ENCODE measurements around the gene SHISA9. TPM values are rescaled to one million over a fixed set of nuclear protein-coding genes. Genes with fewer than 3 reads are reported as not detected.

SHISA9 gene
- total RNA-seq, 6 donors from 2014 or later = 0.13 to 1.7 (median 0.20) TPM; not detected in 2

DNA sequence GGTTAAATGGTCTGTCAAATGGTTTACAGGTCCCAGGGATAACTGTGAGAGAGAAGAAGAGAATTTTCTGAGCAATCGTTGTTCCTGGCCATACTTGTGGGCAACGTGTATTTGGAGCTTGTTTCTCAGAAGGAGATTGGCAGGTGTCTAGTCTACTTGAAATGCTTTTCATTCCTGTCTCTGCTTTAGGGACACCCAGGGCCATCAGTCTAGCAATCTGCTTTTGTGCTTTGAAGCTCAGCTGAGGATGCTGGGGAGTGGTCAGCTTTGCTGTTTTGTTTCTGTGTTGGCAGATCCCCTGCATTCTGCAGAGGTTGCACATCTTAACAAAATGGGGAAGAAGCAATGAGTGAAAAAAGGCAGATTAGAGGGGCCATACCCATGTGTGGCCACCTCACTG, 193.7 kb downstream of the SHISA9 start:
- 78 to 85% methylated on average over 2 of the region's 2 CpGs for WGBS, 2 donors
- no peaks in the 10 kb centered on the region for H3K36me3 ChIP-seq
- no peaks in the 10 kb centered on the region for H3K27me3 ChIP-seq
- no peak overlapping the region for H3K27ac ChIP-seq
- TF ChIP-seq, protein P1, sequence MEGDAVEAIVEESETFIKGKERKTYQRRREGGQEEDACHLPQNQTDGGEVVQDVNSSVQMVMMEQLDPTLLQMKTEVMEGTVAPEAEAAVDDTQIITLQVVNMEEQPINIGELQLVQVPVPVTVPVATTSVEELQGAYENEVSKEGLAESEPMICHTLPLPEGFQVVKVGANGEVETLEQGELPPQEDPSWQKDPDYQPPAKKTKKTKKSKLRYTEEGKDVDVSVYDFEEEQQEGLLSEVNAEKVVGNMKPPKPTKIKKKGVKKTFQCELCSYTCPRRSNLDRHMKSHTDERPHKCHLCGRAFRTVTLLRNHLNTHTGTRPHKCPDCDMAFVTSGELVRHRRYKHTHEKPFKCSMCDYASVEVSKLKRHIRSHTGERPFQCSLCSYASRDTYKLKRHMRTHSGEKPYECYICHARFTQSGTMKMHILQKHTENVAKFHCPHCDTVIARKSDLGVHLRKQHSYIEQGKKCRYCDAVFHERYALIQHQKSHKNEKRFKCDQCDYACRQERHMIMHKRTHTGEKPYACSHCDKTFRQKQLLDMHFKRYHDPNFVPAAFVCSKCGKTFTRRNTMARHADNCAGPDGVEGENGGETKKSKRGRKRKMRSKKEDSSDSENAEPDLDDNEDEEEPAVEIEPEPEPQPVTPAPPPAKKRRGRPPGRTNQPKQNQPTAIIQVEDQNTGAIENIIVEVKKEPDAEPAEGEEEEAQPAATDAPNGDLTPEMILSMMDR (IDR thresholded peaks at IDR 0.05) = no peak
- TF ChIP-seq POLR2A (IDR thresholded peaks at IDR 0.05) = no peak
- no peak for TF ChIP-seq EP300 (IDR thresholded peaks at IDR 0.05)
- TF ChIP-seq POLR2AphosphoS5 (IDR thresholded peaks at IDR 0.05) = no peak
- no peaks in the 10 kb centered on the region for H3K4me1 ChIP-seq
- H3K4me3 ChIP-seq = no peak overlapping the region
- peaks cover 0 to 16% (median 2%) of the 10 kb centered on the region in 4 donors for H3K9me3 ChIP-seq
- no peak for DNase-seq
- ATAC-seq (ENCODE audit: low FRiP score in 2 of 2) = no peak

DNA sequence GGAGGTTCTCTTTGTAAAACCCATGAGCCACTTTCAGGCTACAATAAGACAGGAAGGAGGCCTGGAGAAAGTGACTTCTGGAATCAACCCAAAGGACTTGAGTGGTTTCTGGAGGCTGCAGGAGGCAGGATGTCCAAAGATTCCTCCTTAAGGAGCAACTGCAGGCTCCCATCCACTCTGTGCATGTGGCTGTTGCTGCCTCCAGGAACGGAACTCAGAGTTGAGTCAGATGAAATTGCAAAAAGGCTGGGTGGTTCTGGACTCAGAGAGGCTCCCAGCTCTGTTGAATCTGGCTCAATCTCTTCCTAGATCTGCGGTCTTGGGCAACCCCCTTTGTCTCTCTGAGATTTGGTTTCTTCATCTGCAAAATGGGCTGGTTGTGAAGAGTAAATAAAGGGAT, 197.1 kb downstream of the SHISA9 start:
- no peak for DNase-seq
- no peak overlapping the region for H3K4me3 ChIP-seq
- H3K27me3 ChIP-seq = no peaks in the 10 kb centered on the region
- TF ChIP-seq POLR2AphosphoS5 (IDR thresholded peaks at IDR 0.05) (no peak), EP300 (IDR thresholded peaks at IDR 0.05) (no peak), POLR2A (IDR thresholded peaks at IDR 0.05) (no peak)
- TF ChIP-seq, protein P1 (IDR thresholded peaks at IDR 0.05) = no peak
- no peaks in the 10 kb centered on the region for H3K9me3 ChIP-seq
- WGBS, 2 donors = 66 to 79% methylated on average over 2 of the region's 2 CpGs
- H3K4me1 ChIP-seq = no peaks in the 10 kb centered on the region
- H3K27ac ChIP-seq = no peak overlapping the region
- no peak for ATAC-seq (ENCODE audit: low FRiP score in 2 of 2)
- no peaks in the 10 kb centered on the region for H3K36me3 ChIP-seq

DNA sequence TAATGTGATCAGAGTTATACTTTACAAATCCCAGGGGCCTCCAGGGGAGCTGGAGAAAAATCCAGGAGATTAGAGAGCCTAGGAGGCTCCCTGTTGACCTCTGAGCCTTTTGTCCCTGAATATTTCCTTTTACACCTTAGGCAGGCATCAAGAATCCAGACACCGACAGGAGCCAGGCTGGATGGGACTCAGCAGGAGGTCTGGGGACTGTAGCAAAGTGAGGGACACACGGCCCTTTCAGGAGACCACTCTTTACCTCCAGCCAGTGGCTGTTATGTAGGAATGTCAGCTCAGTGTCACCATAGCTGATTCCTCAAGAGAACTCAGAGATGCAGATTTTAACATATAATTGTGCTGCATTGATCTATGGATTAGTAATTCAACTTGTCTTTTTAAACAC, 198.4 kb downstream of the SHISA9 start:
- Histone ChIP-seq H3K36me3 (no peaks in the 10 kb centered on the region), H3K9me3 (peaks cover 0 to 9% (median 2%) of the 10 kb centered on the region in 4 donors), H3K4me1 (no peaks in the 10 kb centered on the region), H3K27ac (no peak overlapping the region), H3K4me3 (no peak overlapping the region), H3K27me3 (no peaks in the 10 kb centered on the region)
- 0 to 4% methylated on average over 1 to 2 of the region's 2 CpGs for WGBS, 2 donors
- DNase-seq (no peak), ATAC-seq (ENCODE audit: low FRiP score in 2 of 2) (no peak)
- no peak for TF ChIP-seq POLR2A (IDR thresholded peaks at IDR 0.05)
- TF ChIP-seq, protein P1 (IDR thresholded peaks at IDR 0.05) = no peak
- no peak for TF ChIP-seq POLR2AphosphoS5 (IDR thresholded peaks at IDR 0.05)
- no peak for TF ChIP-seq EP300 (IDR thresholded peaks at IDR 0.05)

GRCh38 chr16:13100970-13101369, 199.6 kb downstream of the SHISA9 start:
- peaks cover 0 to 9% (median 2%) of the 10 kb centered on the region in 4 donors for H3K9me3 ChIP-seq
- DNase-seq = no peak
- 69 to 70% methylated on average over 6 of the region's 6 CpGs for WGBS, 2 donors
- no peak for TF ChIP-seq POLR2A (IDR thresholded peaks at IDR 0.05)
- no peak for TF ChIP-seq EP300 (IDR thresholded peaks at IDR 0.05)
- TF ChIP-seq, protein P1 (IDR thresholded peaks at IDR 0.05) = no peak
- TF ChIP-seq POLR2AphosphoS5 (IDR thresholded peaks at IDR 0.05) = no peak
- H3K27ac ChIP-seq = no peak overlapping the region
- no peaks in the 10 kb centered on the region for H3K27me3 ChIP-seq
- H3K4me1 ChIP-seq = no peaks in the 10 kb centered on the region
- H3K4me3 ChIP-seq = no peak overlapping the region
- no peaks in the 10 kb centered on the region for H3K36me3 ChIP-seq
- ATAC-seq (ENCODE audit: low FRiP score in 2 of 2) = no peak

DNA sequence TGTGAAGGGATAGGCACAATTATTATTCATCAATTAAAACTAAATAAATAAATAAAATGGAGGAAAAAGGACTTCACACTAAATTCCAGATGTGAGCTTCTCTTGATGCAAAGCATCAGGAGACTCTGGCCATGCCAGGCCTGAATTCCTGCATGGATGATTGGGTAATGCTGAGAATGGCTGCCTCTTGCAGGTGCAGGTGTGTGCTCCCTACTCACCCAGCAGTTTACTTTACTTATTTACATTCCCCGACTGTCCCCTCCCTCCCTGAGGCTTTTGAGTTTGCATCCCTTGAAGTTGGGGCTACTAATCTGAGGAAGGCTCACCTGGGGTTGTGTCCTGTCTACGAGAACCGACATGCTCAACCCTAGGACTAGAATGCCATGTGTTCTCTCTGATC, 200.4 kb downstream of the SHISA9 start:
- no peak for TF ChIP-seq POLR2AphosphoS5 (IDR thresholded peaks at IDR 0.05)
- ATAC-seq (ENCODE audit: low FRiP score in 2 of 2) (no peak), DNase-seq (no peak)
- Histone ChIP-seq H3K27me3 (no peaks in the 10 kb centered on the region), H3K9me3 (peaks cover 0 to 9% (median 2%) of the 10 kb centered on the region in 4 donors), H3K27ac (no peak overlapping the region), H3K4me3 (no peak overlapping the region), H3K4me1 (no peaks in the 10 kb centered on the region), H3K36me3 (no peaks in the 10 kb centered on the region)
- WGBS, 2 donors = 65 to 70% methylated on average over 3 of the region's 3 CpGs
